ENCODE results near the gene ANKRD29. TPM values are rescaled to one million over a fixed set of nuclear protein-coding genes. Genes with fewer than 3 reads are reported as not detected.

The ANKRD29 gene
- total RNA-seq, 5 donors from 2014 or later (not counting 1 experiment from before 2014, with no cell fraction given), result 0.23 to 0.48 (median 0.32) TPM; not detected in 1

- Histone ChIP-seq H3K9me3 (no peaks in the 10 kb centered on the region), H3K4me3 (ENCODE audit: control insufficient read depth in 1 of 2, extremely low read depth in 1 of 2, low read length in 1 of 2) (peak overlapping the region; percentile 92 to 94), H3K27ac (ENCODE audit: low read length) (peak overlapping the region; percentile 54), H3K36me3 (ENCODE audit: control insufficient read depth in 2 of 2, extremely low read depth in 1 of 2, insufficient read depth in 1 of 2, low read length in 1 of 2) (peaks cover 0 to 2% of the 10 kb centered on the region in 2 donors), H3K27me3 (replicated peaks in 1 of 2; ENCODE audit: control insufficient read depth in 2 of 2, extremely low read depth in 1 of 2, insufficient read depth in 2 of 2, low read length in 1 of 2) (no peaks in the 10 kb centered on the region), H3K4me1 (ENCODE audit: control insufficient read depth in 1 of 2, extremely low read depth in 1 of 2, insufficient read depth in 2 of 2, low read length in 2 of 2) (peaks cover 5 to 38% of the 10 kb centered on the region in 2 experiments)
- H3K36me3 Mint-ChIP-seq, result peaks cover 14% of the 10 kb centered on the region
- WGBS (ENCODE audit: insufficient coverage), result 0% methylated on average over 12 of the region's 14 CpGs
- ChIA-PET POLR2A (interaction anchor here in 1 of 2 donors (0.6 kb wide), 1 partner anchor 53 kb away, joined by 4 read pairs; no protein-coding TSS in a partner anchor), CTCF (interaction anchor here (0.5 to 1.4 kb wide), 7 partner anchors 46 to 454 kb away, joined by 3 to 8 read pairs (median 3); no protein-coding TSS in a partner anchor)
- H3K27ac Mint-ChIP-seq, result peak overlapping the region; percentile 68 to 90
- no peak for ATAC-seq (replicated peaks in 1 of 4)
- no peaks in the 10 kb centered on the region for H3K9me3 Mint-ChIP-seq
- no peaks in the 10 kb centered on the region for H3K27me3 Mint-ChIP-seq
- peak overlapping the region; percentile 89 to 92 (median 91) for H3K4me3 Mint-ChIP-seq
- H3K4me1 Mint-ChIP-seq, result peaks cover 37 to 51% (median 45%) of the 10 kb centered on the region in 3 donors
- DNase-seq, result no peak
Measured at GRCh38 chr18:23585897-23586248, 76.8 kb downstream of the ANKRD29 start.

GRCh38 chr18:23585007-23585871 is 77.5 kb downstream of the ANKRD29 start:
- Histone ChIP-seq H3K27ac (ENCODE audit: low read length) (peak overlapping the region; percentile 54), H3K27me3 (replicated peaks in 1 of 2; ENCODE audit: control insufficient read depth in 2 of 2, extremely low read depth in 1 of 2, insufficient read depth in 2 of 2, low read length in 1 of 2) (no peaks in the 10 kb centered on the region), H3K36me3 (ENCODE audit: control insufficient read depth in 2 of 2, extremely low read depth in 1 of 2, insufficient read depth in 1 of 2, low read length in 1 of 2) (peaks cover 0 to 8% of the 10 kb centered on the region in 2 donors), H3K4me1 (ENCODE audit: control insufficient read depth in 1 of 2, extremely low read depth in 1 of 2, insufficient read depth in 2 of 2, low read length in 2 of 2) (peaks cover 5 to 43% of the 10 kb centered on the region in 2 experiments), H3K4me3 (ENCODE audit: control insufficient read depth in 1 of 2, extremely low read depth in 1 of 2, low read length in 1 of 2) (peak overlapping the region; percentile 92 to 94), H3K9me3 (no peaks in the 10 kb centered on the region)
- H3K36me3 Mint-ChIP-seq, result peaks cover 17% of the 10 kb centered on the region
- ATAC-seq (replicated peaks in 1 of 4) (no peak), DNase-seq (peak in 6 of 35 experiments; percentile 5 to 42 (median 10))
- peaks cover 41 to 57% (median 51%) of the 10 kb centered on the region in 3 donors for H3K4me1 Mint-ChIP-seq
- CTCF ChIA-PET, result interaction anchor here (0.5 to 1.7 kb wide), 13 partner anchors 45 to 454 kb away, joined by 3 to 8 read pairs (median 4); no protein-coding TSS in a partner anchor
- H3K9me3 Mint-ChIP-seq, result no peaks in the 10 kb centered on the region
- POLR2A ChIA-PET, result interaction anchor here in 1 of 2 donors (0.6 kb wide), 2 partner anchors 53 to 555 kb away, joined by 3 to 4 read pairs; no protein-coding TSS in a partner anchor
- H3K27ac Mint-ChIP-seq, result peak overlapping the region; percentile 68 to 90
- no peaks in the 10 kb centered on the region for H3K27me3 Mint-ChIP-seq
- WGBS (ENCODE audit: insufficient coverage), result 8% methylated on average over 2 of the region's 19 CpGs
- peak overlapping the region; percentile 89 to 92 (median 91) for H3K4me3 Mint-ChIP-seq

GRCh38 chr18:23584019-23584983 is 78.4 kb downstream of the ANKRD29 start:
- 93% methylated on average over 7 of the region's 13 CpGs for WGBS (ENCODE audit: insufficient coverage)
- peak overlapping the region in 1 of 2 donors; percentile 94 for H3K4me3 ChIP-seq (ENCODE audit: control insufficient read depth in 1 of 2, extremely low read depth in 1 of 2, low read length in 1 of 2)
- H3K36me3 ChIP-seq (ENCODE audit: control insufficient read depth in 2 of 2, extremely low read depth in 1 of 2, insufficient read depth in 1 of 2, low read length in 1 of 2), result peaks cover 0 to 10% of the 10 kb centered on the region in 2 donors
- peak overlapping the region in 1 of 2 donors; percentile 15 for H3K27ac Mint-ChIP-seq
- no peak for DNase-seq
- ChIA-PET POLR2A (no interaction called here), CTCF (interaction anchor here (0.6 to 1.7 kb wide), 6 partner anchors 44 to 93 kb away, joined by 3 to 6 read pairs (median 4); no protein-coding TSS in a partner anchor)
- no peak overlapping the region for H3K27ac ChIP-seq (ENCODE audit: low read length)
- H3K4me1 Mint-ChIP-seq, result peaks cover 46 to 64% (median 58%) of the 10 kb centered on the region in 3 donors
- ATAC-seq (replicated peaks in 1 of 4), result no peak
- no peaks in the 10 kb centered on the region for H3K9me3 ChIP-seq
- H3K4me1 ChIP-seq (ENCODE audit: control insufficient read depth in 1 of 2, extremely low read depth in 1 of 2, insufficient read depth in 2 of 2, low read length in 2 of 2), result peaks cover 5 to 43% of the 10 kb centered on the region in 2 experiments
- peaks cover 19% of the 10 kb centered on the region for H3K36me3 Mint-ChIP-seq
- H3K9me3 Mint-ChIP-seq, result no peaks in the 10 kb centered on the region
- no peaks in the 10 kb centered on the region for H3K27me3 Mint-ChIP-seq
- H3K27me3 ChIP-seq (replicated peaks in 1 of 2; ENCODE audit: control insufficient read depth in 2 of 2, extremely low read depth in 1 of 2, insufficient read depth in 2 of 2, low read length in 1 of 2), result no peaks in the 10 kb centered on the region
- peak overlapping the region; percentile 11 to 51 (median 38) for H3K4me3 Mint-ChIP-seq

- WGBS (ENCODE audit: insufficient coverage), result 94% methylated on average over 4 of the region's 5 CpGs
- H3K27ac ChIP-seq (ENCODE audit: low read length), result no peak overlapping the region
- no peak overlapping the region for H3K4me3 ChIP-seq (ENCODE audit: control insufficient read depth in 1 of 2, extremely low read depth in 1 of 2, low read length in 1 of 2)
- ChIA-PET CTCF (interaction anchor here in 1 of 2 donors (1.0 to 1.7 kb wide), 2 partner anchors 14 to 85 kb away, joined by 3 to 6 read pairs; no protein-coding TSS in a partner anchor), POLR2A (no interaction called here)
- Mint-ChIP-seq H3K4me1 (peaks cover 56 to 74% (median 68%) of the 10 kb centered on the region in 3 donors), H3K9me3 (no peaks in the 10 kb centered on the region), H3K4me3 (peak overlapping the region; percentile 11 to 38 (median 17)), H3K36me3 (peaks cover 19% of the 10 kb centered on the region), H3K27me3 (no peaks in the 10 kb centered on the region), H3K27ac (no peak overlapping the region)
- H3K27me3 ChIP-seq (replicated peaks in 1 of 2; ENCODE audit: control insufficient read depth in 2 of 2, extremely low read depth in 1 of 2, insufficient read depth in 2 of 2, low read length in 1 of 2), result no peaks in the 10 kb centered on the region
- DNase-seq, result no peak
- no peaks in the 10 kb centered on the region for H3K9me3 ChIP-seq
- peaks cover 0 to 10% of the 10 kb centered on the region in 2 donors for H3K36me3 ChIP-seq (ENCODE audit: control insufficient read depth in 2 of 2, extremely low read depth in 1 of 2, insufficient read depth in 1 of 2, low read length in 1 of 2)
- peaks cover 5 to 51% of the 10 kb centered on the region in 2 experiments for H3K4me1 ChIP-seq (ENCODE audit: control insufficient read depth in 1 of 2, extremely low read depth in 1 of 2, insufficient read depth in 2 of 2, low read length in 2 of 2)
- ATAC-seq (replicated peaks in 1 of 4), result no peak
Measured at GRCh38 chr18:23583071-23583865, 79.4 kb downstream of the ANKRD29 start.

- Histone ChIP-seq H3K27me3 (replicated peaks in 1 of 2; ENCODE audit: control insufficient read depth in 2 of 2, extremely low read depth in 1 of 2, insufficient read depth in 2 of 2, low read length in 1 of 2) (no peaks in the 10 kb centered on the region), H3K4me1 (ENCODE audit: control insufficient read depth in 1 of 2, extremely low read depth in 1 of 2, insufficient read depth in 2 of 2, low read length in 2 of 2) (peaks cover 3 to 52% of the 10 kb centered on the region in 2 experiments), H3K9me3 (no peaks in the 10 kb centered on the region), H3K4me3 (ENCODE audit: control insufficient read depth in 1 of 2, extremely low read depth in 1 of 2, low read length in 1 of 2) (no peak overlapping the region), H3K36me3 (ENCODE audit: control insufficient read depth in 2 of 2, extremely low read depth in 1 of 2, insufficient read depth in 1 of 2, low read length in 1 of 2) (peaks cover 0 to 15% of the 10 kb centered on the region in 2 donors), H3K27ac (ENCODE audit: low read length) (no peak overlapping the region)
- WGBS (ENCODE audit: insufficient coverage), result 95% methylated on average over 4 of the region's 6 CpGs
- no peak overlapping the region for H3K27ac Mint-ChIP-seq
- H3K9me3 Mint-ChIP-seq, result no peaks in the 10 kb centered on the region
- H3K27me3 Mint-ChIP-seq, result no peaks in the 10 kb centered on the region
- H3K36me3 Mint-ChIP-seq, result peaks cover 25% of the 10 kb centered on the region
- ChIA-PET POLR2A (no interaction called here), CTCF (interaction anchor here in 1 of 2 donors (0.8 to 0.9 kb wide), 2 partner anchors 40 to 70 kb away, joined by 3 to 5 read pairs; no protein-coding TSS in a partner anchor)
- H3K4me3 Mint-ChIP-seq, result no peak overlapping the region
- H3K4me1 Mint-ChIP-seq, result peaks cover 62 to 77% (median 68%) of the 10 kb centered on the region in 3 donors
- no peak for DNase-seq
- no peak for ATAC-seq (replicated peaks in 1 of 4)
Measured at GRCh38 chr18:23580677-23581367, 81.9 kb downstream of the ANKRD29 start.

Measured in T-cell (primary cell).